IMR-90 (cell line): ENCODE data around the gene ANKRD65. TPM values are rescaled to one million over a fixed set of nuclear protein-coding genes. Genes with fewer than 3 reads are reported as not detected.

Source experiments
- ATAC-seq: fragments of 200-7000 bp; cut with Tn5 transposase; 2 replicates; pipeline ENCODE4 v1.9.1; 2020; ENCODE audit warnings: low read depth, mild to moderate bottlenecking, moderate library complexity
- BruUV-seq: library from RNA; stranded (reverse); fragments of 400-500 nt; replicated peaks from 2 replicates; lab custom pipeline; 2021; lab: Mats Ljungman, UMichigan
- CTCF ChIA-PET: fragments of 300-600 bp; formaldehyde crosslinking; extraction: SDS; loops from one replicate; lab custom pipeline; 2021; ENCODE audit warnings: antibody characterized with exemption; lab: Yijun Ruan, JAX
- POLR2A ChIA-PET: fragments of 300-600 bp; sonication (Branson Sonifier 250); formaldehyde crosslinking; loops from one replicate; lab custom pipeline; 2022; ENCODE audit warnings: antibody characterized with exemption; ENCODE audit not compliant: unreplicated experiment; lab: Charles Lee
- DNase-seq: peaks from one replicate; pipeline ENCODE4 v3.0.0; 2013
- H2AFZ ChIP-seq: replicated peaks from 2 replicates; pipeline ENCODE3; 2013; ENCODE audit warnings: low read length, mild to moderate bottlenecking; ENCODE audit not compliant: poor library complexity
- H2AK5ac ChIP-seq: 2 replicates; pipeline ENCODE4 v1.6.1; 2013; ENCODE audit warnings: low read depth, low read length, inconsistent platforms
- H2AK9ac ChIP-seq: replicated peaks from 2 replicates; pipeline ENCODE3; 2013; ENCODE audit warnings: mild to moderate bottlenecking, low read depth, low read length, moderate library complexity; ENCODE audit not compliant: poor library complexity
- H2BK120ac ChIP-seq: 2 replicates; pipeline ENCODE4 v1.6.1; 2013; ENCODE audit warnings: low read depth, low read length, inconsistent platforms
- H2BK15ac ChIP-seq: 3 replicates; pipeline ENCODE4 v1.6.1; 2013; ENCODE audit warnings: low read depth, low read length, inconsistent platforms
- H2BK20ac ChIP-seq: 2 replicates; pipeline ENCODE4 v1.6.1; 2013; ENCODE audit warnings: low read depth, mild to moderate bottlenecking, inconsistent platforms, low read length, moderate library complexity
- H2BK5ac ChIP-seq: 2 replicates; pipeline ENCODE4 v1.6.1; 2013; ENCODE audit warnings: mild to moderate bottlenecking, low read depth, low read length, inconsistent platforms; ENCODE audit not compliant: poor library complexity, severe bottlenecking
- H3K14ac ChIP-seq: replicated peaks from 2 replicates; pipeline ENCODE4 v1.6.1; 2013; ENCODE audit warnings: low read depth, low read length, inconsistent platforms
- H3K18ac ChIP-seq: 2 replicates; pipeline ENCODE4 v1.6.1; 2013; ENCODE audit warnings: low read depth, low read length, control low read depth
- H3K23ac ChIP-seq: 2 replicates; pipeline ENCODE4 v1.6.1; 2013; ENCODE audit warnings: low read depth, low read length, inconsistent platforms
- H3K27ac ChIP-seq: 2 replicates; pipeline ENCODE4 v1.5.1; 2013; ENCODE audit warnings: mild to moderate bottlenecking, control low read depth, low read length; ENCODE audit not compliant: insufficient read depth
- H3K27me3 ChIP-seq: 2 replicates; pipeline ENCODE4 v1.6.1; 2013; ENCODE audit warnings: low read length; ENCODE audit not compliant: control insufficient read depth, insufficient read depth
- H3K36me3 ChIP-seq: 2 replicates; pipeline ENCODE4 v1.6.1; 2013; ENCODE audit warnings: low read length, mixed read lengths; ENCODE audit not compliant: control insufficient read depth, insufficient read depth
- H3K4ac ChIP-seq: 2 replicates; pipeline ENCODE4 v1.6.1; 2013; ENCODE audit warnings: low read depth, low read length, inconsistent platforms
- H3K4me1 ChIP-seq: 2 replicates; pipeline ENCODE4 v1.6.1; 2013; ENCODE audit warnings: low read length, mixed read lengths; ENCODE audit not compliant: control insufficient read depth, insufficient read depth
- H3K4me2 ChIP-seq: 2 replicates; pipeline ENCODE4 v1.6.1; 2013; ENCODE audit warnings: low read depth, mild to moderate bottlenecking, control low read depth, low read length, moderate library complexity
- H3K4me3 ChIP-seq: 2 replicates; pipeline ENCODE4 v1.5.1; 2013; ENCODE audit warnings: low read depth, mild to moderate bottlenecking, control low read depth, low read length, moderate library complexity; ENCODE audit not compliant: insufficient read depth
- H3K56ac ChIP-seq: 2 replicates; pipeline ENCODE4 v1.6.1; 2013; ENCODE audit warnings: low read length, inconsistent platforms; ENCODE audit not compliant: insufficient read depth; ENCODE audit errors: extremely low read depth
- H3K79me1 ChIP-seq, 2 experiments: 2 replicates each; pipeline ENCODE4 v1.6.1; 2013; ENCODE audit warnings: low read length in 2 of 2, inconsistent platforms in 1 of 2, low read depth in 1 of 2
- H3K9ac ChIP-seq: 2 replicates; pipeline ENCODE4 v1.6.1; 2013; ENCODE audit warnings: low read depth, low read length, control low read depth
- H3K9me1 ChIP-seq: 2 replicates; pipeline ENCODE4 v1.6.1; 2013; ENCODE audit warnings: low read length, inconsistent platforms; ENCODE audit not compliant: insufficient read depth
- H3K9me3 ChIP-seq: 2 replicates; pipeline ENCODE4 v1.6.1; 2013; ENCODE audit warnings: low read length; ENCODE audit not compliant: control insufficient read depth, insufficient read depth
- H4K20me1 ChIP-seq: 2 replicates; pipeline ENCODE4 v1.6.1; 2013; ENCODE audit warnings: low read length, inconsistent platforms; ENCODE audit not compliant: insufficient read depth
- H4K5ac ChIP-seq: 2 replicates; pipeline ENCODE4 v1.6.1; 2013; ENCODE audit warnings: mild to moderate bottlenecking, low read depth, low read length, control low read depth
- H4K8ac ChIP-seq, 2 experiments: 2 replicates each; pipeline ENCODE4 v1.6.1; 2013; ENCODE audit warnings: low read depth in 2 of 2, low read length in 2 of 2, control low read depth in 1 of 2, inconsistent platforms in 1 of 2
- H4K91ac ChIP-seq: 2 replicates; pipeline ENCODE4 v1.6.1; 2013; ENCODE audit warnings: low read depth, low read length, inconsistent platforms; ENCODE audit not compliant: insufficient read depth
- CHD1 ChIP-seq: IDR thresholded peaks from 2 replicates; pipeline ENCODE4 v1.6.1; 2012; ENCODE audit warnings: low read depth, low read length, improper control_type of control experiment
- FOS ChIP-seq: fragments of 150-350 bp; IDR thresholded peaks from 2 replicates; pipeline ENCODE4 v1.6.1; 2016; ENCODE audit warnings: low read depth, low read length
- SMC3 ChIP-seq: fragments of 150-350 bp; IDR thresholded peaks from 2 replicates; pipeline ENCODE4 v1.6.1; 2016; ENCODE audit warnings: low read depth, mild to moderate bottlenecking, antibody characterized with exemption, low read length, moderate library complexity
- WGBS, 2 experiments: methylation state at CpG; one replicate each; pipeline versions ENCODE4 v1.1.5 to v1.1.7; 2013; ENCODE audit warnings: missing lambda C conversion rate in 2 of 2; ENCODE audit not compliant: insufficient read length in 1 of 2; ENCODE audit errors: extremely low coverage in 2 of 2; 5-methylcytosine and 5-hydroxymethylcytosine counted together
- dilution Hi-C: fragments of 300-500 bp; cut with HindIII; formaldehyde crosslinking; loops from one replicate; pipeline ENCODE4 v1.14.3; 2018; ENCODE audit warnings: low sequenced_read_pairs; ENCODE audit not compliant: unreplicated experiment
- in situ Hi-C: fragments of 300-500 bp; cut with MboI; formaldehyde crosslinking; loops from 3 replicates; pipeline ENCODE4 v1.14.3; 2019; ENCODE audit warnings: low sequenced_read_pairs, inconsistent platforms, mixed read lengths
- intact Hi-C: fragments of 100-400 bp; cut with micrococcal nuclease; formaldehyde crosslinking; loops from 2 replicates; pipeline ENCODE4 v1.10.0; 2022
- polyA plus RNA-seq, 3 experiments: library from polyadenylated mRNA; depleted of rRNA; stranded (reverse); fragments of >200 nt; gene quantifications; 2 replicates each; pipeline ENCODE4 v1.2.3, GENCODE V29; 2012; ENCODE audit warnings: low replicate concordance in 1 of 3
- total RNA-seq: library from RNA; depleted of rRNA; stranded (reverse); fragments of >200 nt; gene quantifications from 2 replicates; pipeline ENCODE4 v1.2.3, GENCODE V29; 2012
- TF ChIP-seq, protein P1 (sequence below): fragments of 150-350 bp; IDR thresholded peaks from 2 replicates; pipeline ENCODE4 v1.6.1; 2017; ENCODE audit warnings: mild to moderate bottlenecking, antibody characterized with exemption, low read length, low read depth

ANKRD65 gene
- total and polyA plus RNA-seq, 2 of the 4 experiments (the other 2 are of a cell fraction) = 0.09 TPM; not detected in 1

GRCh38 chr1:1461721-1462317, 40.7 kb upstream of the ANKRD65 start:
- H2AK9ac ChIP-seq = no peak overlapping the region
- H4K20me1 ChIP-seq = no peaks in the 10 kb centered on the region
- no peak overlapping the region for H3K9ac ChIP-seq
- no peaks in the 10 kb centered on the region for H3K9me3 ChIP-seq
- H3K4me2 ChIP-seq = no peak overlapping the region
- H3K4me3 ChIP-seq = no peak overlapping the region
- H2AK5ac ChIP-seq = no peak overlapping the region
- no peak overlapping the region for H4K8ac ChIP-seq
- H3K18ac ChIP-seq = no peak overlapping the region
- H3K56ac ChIP-seq = no peak overlapping the region
- H4K5ac ChIP-seq = no peak overlapping the region
- no peaks in the 10 kb centered on the region for H3K36me3 ChIP-seq
- no peak overlapping the region for H2BK15ac ChIP-seq
- no peaks in the 10 kb centered on the region for H3K27me3 ChIP-seq
- TF ChIP-seq SMC3 = no peak
- TF ChIP-seq, protein P1, sequence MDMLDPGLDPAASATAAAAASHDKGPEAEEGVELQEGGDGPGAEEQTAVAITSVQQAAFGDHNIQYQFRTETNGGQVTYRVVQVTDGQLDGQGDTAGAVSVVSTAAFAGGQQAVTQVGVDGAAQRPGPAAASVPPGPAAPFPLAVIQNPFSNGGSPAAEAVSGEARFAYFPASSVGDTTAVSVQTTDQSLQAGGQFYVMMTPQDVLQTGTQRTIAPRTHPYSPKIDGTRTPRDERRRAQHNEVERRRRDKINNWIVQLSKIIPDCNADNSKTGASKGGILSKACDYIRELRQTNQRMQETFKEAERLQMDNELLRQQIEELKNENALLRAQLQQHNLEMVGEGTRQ = no peak
- no peak for TF ChIP-seq CHD1
- no peak for TF ChIP-seq FOS
- no peak overlapping the region for H3K23ac ChIP-seq
- no TSS peak for BruUV-seq
- WGBS, 2 experiments = 62% methylated on average over 13 of the region's 18 CpGs; no CpG with 5 or more reads in 1 of the 2 experiments
- no peak overlapping the region for H2BK5ac ChIP-seq
- ATAC-seq (no peak), DNase-seq (no peak)
- intact Hi-C loops (no loop called here), dilution Hi-C loops (no loop called here), in situ Hi-C loops (no loop called here)
- POLR2A ChIA-PET = no interaction called here
- no peak overlapping the region for H2BK120ac ChIP-seq
- peak overlapping the region; percentile 33 for H2AFZ ChIP-seq
- H4K91ac ChIP-seq = no peak overlapping the region
- H3K27ac ChIP-seq = no peak overlapping the region
- no peak overlapping the region for H2BK20ac ChIP-seq
- H3K4me1 ChIP-seq = no peaks in the 10 kb centered on the region
- no peaks in the 10 kb centered on the region for H3K79me1 ChIP-seq
- no peak overlapping the region for H3K14ac ChIP-seq
- no peaks in the 10 kb centered on the region for H3K9me1 ChIP-seq
- CTCF ChIA-PET = no interaction called here
- H3K4ac ChIP-seq = no peak overlapping the region
